Brain pericyte (primary cell): Measurements from ENCODE around the gene SAMD10.
A peak's percentile ranks its signal among the peaks of the same experiment; 100 is the strongest.
"Not testable (repeated sequence)": the region's sequence is repeated elsewhere in the genome, so short reads cannot be mapped to it uniquely, and the experiment has no call there.

Experiments used
- DNase-seq: peaks from one replicate; pipeline ENCODE4 v3.0.0-alpha.2; 2012; ENCODE audit warnings: low read depth, low spot score

Gene SAMD10

DNA sequence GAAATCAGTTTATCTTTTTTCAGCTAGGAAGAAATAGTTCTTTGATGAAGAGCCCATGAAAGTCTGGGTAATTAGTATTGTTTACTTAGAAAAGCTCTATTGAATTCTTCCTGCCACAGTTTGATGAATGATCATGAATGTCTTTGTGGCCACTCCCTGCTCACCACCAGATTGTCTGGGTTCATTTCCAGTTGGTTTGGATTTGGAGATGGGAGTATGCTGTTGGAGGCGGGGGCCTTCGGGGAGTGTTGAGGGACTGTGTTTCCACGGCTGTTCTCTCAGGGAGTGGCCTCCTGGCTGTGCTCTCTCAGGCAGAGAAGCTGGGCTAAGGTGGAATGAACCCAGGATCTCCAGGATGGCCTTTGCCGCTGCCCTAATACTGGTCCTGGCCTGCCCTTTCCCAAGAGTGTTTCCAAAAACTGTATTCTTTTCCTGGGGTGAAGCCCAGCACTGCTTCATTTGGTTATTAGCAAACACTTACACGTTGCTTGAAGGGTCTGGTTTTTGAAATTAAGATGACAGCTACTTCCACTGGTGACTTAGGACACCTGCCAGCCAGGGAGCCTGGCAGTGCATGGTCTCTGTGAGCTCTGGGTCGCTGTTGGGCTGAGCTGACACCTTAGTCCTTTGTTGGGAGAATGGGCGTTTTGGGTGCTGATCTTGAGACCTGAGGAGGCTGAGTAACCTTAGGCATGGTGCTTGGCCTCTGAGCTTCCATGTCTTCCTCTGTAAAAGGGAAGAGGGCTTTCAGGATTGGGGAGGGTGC lies 24.7 kb upstream of the SAMD10 start:
- no peak for DNase-seq

DNA sequence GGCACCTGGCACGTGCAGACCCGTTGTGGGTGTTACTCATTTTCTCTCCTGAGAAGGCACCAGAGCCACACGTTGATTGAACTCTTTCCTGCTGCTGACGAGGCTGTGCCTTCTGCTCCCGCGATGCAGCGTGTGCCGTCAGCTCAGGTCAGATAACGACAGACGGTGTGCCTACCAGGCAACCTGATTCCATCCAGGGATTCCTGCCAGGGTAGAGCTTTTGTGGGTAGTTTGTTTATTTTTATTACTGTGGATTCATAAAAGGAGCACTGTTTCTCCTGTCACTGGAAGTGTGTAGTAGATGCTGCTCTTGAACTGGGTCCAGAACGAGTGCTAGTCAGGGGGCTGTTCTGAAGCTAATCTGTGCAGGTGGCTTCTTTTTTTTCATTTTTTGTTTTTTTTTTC lies 22.2 kb upstream of the SAMD10 start:
- DNase-seq: no peak

DNA sequence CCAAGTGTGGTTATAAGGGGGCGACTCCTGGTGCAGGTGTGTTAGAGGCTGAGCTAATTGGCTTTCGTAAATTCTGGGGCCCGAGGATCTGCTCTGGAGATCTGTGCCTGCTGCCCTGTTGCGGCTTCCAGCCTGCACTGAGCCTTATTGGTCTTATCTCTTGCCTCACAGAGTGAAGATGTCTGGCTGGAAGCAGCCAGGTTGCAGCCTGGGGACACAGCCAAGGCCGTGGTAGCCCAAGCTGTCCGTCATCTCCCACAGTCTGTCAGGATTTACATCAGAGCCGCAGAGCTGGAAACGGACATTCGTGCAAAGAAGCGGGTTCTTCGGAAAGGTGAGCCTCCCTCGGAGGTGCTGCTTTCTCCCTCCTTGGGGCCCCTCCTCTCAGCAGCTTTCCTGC lies 21.5 kb upstream of the SAMD10 start:
- no peak for DNase-seq

DNA sequence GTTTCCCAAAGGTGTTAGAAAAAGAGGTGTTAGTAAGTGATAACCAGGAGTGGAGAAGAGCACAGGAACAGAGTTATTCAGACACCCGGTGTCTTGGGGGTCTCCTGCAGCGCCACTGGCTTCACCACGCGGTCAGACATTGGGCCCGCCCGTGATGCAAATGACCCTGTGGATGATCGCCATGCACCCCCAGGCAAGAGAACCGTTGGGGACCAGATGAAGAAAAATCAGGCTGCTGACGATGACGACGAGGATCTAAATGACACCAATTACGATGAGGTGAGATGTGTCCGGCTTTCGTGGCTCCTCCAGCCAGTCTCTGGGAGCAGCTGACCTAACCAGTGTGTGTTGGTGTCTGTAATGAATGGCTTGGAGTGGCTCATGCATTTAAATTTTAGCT lies 3.5 kb upstream of the SAMD10 start:
- no peak for DNase-seq

DNA sequence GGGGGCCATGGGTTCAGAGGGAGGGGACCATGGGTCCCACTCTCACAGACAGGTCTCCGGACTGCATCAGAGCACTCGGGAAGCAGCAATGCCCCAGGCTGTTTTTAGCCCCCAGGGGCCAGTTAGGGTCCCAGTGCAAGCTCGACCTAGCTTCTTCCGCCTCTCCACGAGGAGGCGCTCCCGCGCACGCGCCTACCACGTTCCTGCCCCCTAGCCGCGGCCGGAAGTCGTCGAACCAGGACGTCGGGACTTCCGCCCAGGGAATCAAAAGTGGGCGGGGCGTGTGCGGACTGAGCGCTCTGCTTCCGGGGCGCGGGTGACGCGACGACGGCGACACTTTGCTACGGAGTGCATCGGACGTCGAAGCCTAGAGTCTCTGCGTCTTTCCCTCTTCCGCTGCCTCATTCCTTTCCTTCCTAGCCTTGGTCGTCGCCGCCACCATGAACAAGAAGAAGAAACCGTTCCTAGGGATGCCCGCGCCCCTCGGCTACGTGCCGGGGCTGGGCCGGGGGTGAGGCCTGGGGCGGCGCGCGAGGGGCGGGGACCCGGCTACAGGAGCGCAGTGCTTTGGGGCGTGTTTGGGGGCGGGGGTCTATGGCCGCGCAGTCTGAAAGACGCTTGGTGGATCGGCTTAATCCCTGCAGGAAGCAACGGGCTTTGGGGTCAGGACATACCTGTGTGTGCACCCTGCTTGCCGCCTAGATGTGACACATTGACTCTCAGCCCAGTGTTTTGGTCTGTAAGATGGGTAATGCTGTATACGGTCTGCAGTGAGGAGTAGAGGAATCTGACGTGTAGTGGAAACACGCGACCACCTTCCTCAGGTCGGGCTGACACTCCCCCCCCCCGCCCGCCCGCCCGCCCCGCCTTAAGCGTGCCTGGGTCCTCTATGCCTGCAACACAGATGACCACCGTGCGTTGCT lies 1.6 kb upstream of the SAMD10 start, which contains the start of gene PRPF6:
Gene PRPF6, plus strand, starts transcription at position 327 of the 923 bp plus-strand sequence. Its CDS starts 114 bp downstream, at position 441.
- DNase-seq: peak; percentile 76

DNA sequence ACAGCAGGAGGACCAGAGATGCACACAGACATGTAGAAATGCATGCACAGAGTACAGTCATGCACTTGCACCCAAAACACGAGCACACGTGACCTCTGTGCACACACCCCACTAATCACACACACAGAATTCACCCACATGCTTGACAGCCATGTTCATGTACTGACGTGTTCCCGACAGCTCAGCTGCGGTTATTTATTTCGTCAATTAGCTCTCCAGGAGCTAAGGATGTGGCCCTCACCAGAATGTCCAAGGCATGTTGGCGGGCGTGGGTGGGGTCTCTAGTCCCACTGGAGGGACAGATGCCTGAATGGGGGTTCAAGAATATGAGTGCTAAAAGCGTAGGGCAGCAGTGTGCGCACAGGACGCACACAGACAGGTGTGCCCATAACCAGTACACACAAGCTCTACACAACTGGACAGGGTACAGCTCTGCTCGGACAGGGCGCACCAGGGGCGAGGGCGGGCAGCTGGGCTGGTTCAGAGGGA lies 919 bp upstream of the SAMD10 start:
- no peak for DNase-seq

DNA sequence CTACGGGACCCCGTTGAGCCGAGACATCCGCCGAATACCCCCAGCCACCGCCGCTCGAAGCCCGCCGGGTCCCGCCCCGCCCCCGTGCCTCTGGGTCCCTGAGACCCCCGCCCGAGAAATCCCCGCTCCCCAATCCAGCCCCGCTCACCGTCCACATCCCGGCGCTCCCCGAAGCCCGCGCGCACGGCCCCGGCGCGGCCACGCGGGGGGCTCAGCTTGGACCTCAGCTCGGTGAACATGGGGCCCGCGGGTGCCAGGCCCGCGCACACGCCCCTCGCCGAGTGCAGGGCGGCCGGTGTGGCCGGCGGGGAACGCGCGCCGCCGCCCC lies 249 bp downstream of the SAMD10 start:
- DNase-seq: no peak

DNA sequence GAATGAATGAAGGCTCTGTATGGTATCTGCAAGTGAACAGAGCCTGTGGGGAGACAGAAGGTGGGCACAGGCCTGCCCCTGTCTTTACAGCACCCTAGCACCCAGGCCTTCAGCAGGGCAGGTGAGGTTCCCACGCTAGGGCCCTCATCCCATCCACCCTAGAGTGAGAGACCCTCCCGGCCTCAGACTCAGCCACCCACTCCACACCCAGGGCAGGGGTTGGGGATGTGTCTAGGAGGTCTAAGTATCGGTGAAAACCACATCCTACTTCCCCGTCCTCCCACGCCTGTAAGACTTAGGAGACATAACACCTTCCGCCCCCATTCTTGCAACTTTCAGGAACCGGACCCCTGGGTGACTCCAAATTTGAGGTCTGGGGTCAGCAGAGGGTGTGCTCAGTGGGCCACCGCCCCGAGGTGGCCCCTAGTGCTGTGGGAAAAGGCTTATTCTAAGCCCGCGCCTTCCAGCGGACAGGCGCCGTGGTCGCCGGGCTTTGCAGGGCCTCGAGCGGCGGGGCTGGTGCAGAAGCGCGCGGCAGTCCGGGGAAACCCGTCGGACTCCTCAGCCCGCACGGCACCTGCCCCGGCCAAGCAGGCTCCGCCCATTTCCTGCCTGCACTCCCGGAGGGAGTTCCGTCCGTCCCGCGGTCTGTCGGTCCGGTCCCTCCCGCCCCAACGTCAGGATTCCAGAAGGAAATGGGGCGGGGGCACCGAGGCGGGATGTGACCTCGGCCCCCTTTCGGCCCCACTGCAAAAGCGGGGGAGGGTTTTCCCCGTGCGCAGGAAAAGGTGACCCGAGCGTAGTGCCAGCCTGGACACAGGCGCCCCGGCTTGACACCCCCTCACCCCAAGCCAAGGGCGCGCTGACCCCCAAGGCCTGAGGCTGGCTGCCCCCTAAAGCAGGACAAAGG lies 868 bp downstream of the SAMD10 start:
- no peak for DNase-seq

DNA sequence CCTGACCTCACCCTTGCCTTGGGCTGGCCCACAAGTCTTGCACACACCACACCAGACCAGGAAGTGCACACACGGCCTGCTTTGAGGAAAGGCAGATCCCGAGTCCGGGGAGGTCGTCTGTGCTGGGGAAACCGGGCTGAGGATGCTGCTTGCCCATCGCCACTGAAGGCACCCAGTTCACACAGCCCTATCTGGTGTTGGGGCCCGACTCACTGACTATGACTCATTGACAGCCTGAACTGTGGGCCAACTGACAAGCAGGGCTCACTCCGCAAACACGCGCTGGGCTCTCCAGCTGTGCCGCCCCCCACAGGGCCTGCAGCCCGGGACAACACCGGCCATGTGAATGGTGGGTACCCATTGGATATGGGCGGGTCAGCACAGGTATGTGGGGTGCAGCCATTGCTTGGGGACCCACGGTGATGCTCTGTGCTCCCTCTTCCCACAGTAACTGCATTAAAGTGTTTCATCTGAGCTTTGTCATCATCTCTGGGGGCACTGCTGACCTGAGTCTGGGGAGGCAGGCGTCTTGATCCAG lies 1.6 kb downstream of the SAMD10 start:
- DNase-seq: no peak

DNA sequence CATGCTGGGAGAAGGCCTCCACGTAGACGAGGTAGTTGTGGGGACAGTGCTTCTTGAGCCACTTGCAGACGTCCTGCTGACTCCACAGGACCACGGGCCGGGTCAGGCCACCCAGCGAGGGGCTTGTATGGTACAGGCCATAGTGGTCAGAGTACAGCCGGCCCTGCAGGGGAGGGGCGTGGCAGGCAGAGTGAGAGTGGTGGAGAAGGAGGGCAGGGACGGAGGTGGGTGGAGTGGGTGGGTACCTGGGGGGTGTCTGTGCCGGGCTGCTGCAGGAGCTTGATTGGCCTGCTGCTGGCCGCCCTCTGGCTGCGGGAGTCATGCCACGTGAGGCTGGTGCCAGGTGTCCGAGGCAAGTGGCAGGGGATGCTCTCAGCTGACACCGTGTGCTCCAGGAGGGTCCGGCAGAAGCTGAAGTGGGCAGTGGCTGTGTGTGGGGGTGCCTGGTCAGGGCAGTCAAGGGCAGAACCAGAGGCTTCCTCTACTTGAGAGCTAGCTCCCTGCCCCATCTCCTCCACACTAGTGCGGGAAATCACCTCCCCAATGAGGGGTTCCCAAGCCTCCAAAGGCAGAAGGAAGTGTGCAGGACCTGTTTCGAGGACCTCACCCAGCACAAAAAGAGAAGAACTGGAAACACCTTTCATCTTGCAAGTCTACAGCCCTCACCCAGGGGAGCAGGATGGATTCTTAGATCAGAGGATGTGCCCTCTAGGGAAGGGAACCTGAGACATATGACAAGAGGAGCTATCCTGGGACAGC lies 2.3 kb downstream of the SAMD10 start:
- DNase-seq: no peak

DNA sequence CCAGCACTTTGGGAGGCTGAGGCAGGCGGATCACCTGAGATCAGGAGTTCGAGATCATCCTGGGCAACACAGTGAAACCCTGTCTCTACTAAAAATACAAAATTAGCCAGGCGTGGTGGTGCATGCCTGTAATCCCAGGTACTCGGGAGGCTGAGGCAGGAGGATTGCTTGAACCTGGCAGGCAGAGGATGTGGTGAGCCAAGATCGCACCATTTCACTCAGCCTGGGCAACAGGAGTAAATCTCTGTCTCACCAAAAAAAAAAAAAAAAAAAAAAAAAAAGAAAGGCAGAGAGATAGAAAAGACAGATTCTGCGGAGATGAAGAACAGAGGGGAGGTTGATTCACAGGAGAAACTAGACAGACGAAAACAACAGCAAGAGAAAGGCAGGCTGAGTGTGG lies 2.9 kb downstream of the SAMD10 start:
- not testable (repeated sequence) for DNase-seq

DNA sequence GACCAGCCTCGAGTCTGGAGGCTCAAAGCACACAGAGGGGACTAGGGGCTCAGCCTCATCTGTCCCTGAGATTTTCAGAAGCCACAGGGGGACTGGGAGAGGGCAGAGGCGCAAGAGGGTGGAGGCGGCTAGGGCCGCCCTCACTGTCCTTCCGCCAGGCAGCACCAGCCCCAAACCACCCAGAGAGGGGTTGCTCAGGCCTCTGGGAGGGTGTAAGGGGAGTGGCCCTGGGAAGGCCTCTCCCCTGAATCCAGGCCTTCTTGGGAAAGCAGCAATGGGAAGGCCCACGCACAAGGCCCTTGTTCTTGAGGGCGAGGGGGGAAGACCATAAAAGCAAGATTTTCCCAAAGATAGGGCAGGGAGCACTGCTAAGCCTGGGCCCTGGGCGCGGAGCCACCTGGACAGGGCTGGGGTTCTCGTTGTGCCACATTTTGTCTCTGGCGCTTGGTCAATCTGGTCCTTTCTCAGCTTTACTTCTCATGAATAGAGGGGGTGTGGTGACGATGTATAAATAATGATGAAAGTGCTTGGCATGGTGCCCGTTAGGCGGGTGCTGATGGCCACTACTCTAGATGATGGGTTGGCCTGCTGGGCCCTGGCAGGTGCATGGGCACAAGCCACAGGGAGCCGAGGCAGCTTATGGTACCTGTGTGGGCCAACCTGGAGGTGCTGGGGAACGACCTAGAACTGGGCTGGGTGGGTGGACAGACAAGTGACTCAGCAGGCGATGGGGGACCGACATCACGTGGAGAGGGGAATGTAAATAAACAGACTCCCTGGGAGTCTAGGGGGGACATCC lies 4.8 kb downstream of the SAMD10 start:
- no peak for DNase-seq

DNA sequence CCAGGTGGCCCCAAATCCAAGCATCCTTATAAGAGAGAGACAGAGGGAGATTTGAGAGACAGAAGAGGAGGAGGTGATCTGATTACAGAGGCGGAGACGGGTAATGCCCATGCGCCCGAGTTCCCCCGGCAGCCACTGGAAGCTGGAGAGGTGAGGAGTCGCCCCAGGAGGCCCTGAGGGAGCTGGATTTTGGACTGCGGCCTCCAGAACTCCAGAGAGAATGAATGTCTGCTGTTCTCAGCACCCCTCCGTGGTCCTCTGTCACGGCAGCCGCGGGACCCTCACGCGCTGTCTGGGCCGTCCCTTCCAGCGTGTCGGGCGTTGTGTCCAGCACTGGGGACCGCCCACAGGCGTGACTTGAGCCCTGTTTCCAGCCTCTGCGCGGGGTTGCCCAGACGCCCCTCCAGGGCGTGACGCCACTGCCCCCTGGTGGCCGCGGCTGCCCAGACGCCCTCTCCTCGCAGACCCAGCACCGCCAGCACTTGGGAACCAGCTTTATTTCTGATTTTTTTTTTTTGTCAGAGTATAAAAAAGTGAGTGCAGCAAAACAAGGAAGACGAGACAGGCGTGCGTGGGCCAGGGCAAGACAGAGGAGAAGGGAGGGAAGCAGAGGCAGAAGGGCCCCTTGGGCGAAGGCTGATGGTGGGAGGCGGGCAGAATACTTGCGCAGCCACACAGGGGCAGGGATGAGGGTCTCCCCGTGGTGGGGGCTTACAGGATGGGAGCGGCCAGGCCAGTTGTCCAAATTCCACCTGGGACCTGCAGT lies 5.6 kb downstream of the SAMD10 start:
- DNase-seq: peak; percentile 58

DNA sequence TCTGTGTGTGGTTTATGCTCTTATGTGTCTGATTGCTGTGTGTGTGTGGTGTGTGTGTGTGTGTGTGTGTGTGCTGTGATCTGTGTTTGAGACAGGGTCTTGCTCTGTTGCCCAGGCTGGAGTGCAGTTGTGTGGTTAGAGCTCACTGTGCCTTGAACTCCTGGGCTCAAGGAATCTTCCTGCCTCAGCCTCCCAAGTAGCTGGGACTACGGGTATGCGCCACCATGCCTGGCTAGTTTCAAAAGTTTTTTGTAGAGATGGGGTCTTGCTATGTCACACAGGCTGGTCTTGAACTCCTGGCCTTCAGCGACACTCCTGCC lies 6.3 kb downstream of the SAMD10 start:
- no peak for DNase-seq

DNA sequence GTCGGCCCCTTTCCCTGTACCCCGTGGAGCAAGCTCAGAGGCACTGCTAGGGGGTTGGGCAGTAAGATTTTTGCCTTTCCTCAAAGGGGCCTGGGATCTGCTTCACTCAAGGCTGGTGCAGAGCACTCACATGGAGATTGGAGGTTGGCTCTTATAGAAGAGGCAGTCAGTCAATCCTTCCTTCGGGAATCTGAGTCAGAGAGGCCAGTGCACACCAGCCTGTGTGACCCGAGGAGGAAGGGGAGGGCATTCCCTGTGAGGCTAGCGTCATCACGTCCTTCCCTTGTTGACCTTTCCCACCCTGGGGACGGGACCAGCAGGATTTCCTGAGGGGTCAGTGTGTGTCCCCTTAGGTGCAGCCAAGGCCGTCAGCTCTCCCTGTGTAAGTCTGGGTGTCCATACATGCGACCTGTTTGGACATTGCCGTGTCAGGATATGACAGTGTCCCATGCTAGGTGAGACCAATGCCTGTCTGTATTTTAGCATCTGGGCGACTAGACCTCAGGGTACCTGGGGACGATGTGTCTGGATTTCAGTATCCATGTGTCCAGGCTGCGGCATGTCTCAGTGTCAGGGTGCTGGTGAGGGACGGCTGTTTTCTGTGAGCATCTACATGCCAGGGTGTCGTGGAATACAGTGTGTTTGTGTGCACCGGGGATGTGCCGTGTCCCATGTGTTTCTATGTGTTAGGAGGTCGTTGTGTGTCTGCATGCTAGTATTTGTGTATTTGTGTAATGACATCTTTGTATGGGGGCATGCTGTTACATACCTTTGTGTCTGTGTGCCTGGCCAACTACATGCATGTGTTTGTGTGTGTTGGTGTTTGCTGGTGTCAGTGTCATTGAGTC lies 6.9 kb downstream of the SAMD10 start:
- DNase-seq: no peak

DNA sequence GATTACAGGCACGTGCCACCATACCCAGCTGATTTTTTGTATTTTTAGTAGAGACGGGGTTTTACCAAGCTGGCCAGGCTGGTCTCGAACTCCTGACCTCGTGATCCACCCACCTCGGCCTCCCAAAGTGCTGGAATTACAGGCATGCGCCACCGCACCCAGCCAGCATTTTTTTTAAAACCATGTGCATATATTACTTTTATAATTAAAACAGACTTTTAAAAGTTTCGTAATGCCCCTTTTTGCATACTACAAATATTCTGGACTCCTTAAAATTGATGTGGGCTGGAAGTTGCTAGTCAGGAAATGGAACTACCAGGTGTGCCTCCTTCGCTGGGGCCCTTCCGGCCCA lies 7.5 kb downstream of the SAMD10 start:
- DNase-seq: not testable (repeated sequence)

DNA sequence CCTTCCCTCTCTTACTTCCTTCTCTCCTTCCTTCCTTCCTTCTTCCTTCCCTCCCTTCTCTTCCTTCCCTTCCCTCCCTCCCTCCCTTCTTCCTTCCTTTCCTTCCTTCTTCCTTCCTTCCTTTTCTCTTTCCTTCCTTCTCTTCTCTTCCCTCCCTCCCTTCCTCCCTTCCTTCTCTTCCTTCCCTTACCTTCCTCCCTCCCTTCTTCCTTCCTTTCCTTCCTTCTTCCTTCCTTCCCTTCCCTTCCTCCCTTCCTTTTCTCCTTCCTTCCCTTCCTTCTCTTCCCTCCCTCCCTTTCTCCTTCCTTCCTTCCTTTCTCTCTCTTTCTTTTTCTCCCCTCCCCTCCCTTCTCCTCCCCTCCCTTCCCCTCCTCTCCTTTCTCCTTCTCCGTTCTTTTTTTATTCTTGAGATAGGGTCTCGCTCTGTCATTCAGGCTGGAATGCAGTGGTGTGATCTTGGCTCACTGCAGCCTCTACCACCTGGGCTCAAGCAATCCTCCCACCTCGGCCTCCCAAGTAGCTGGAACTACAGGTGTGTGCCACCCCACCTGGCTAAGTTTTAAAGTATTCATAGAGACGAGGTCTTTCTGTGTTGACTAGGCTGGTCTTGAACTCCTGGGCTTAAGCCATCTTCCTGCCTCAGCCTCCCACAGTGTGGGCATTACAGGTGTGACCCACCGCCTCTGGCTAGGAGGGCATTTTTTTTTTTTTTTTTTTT lies 8.6 kb downstream of the SAMD10 start:
- DNase-seq: no peak
